DND-41 (cell line): ENCODE data around the gene PES1.
"Not testable (repeated sequence)": the region's sequence is repeated elsewhere in the genome, so short reads cannot be mapped to it uniquely, and the experiment has no call there.

Experiments used
- ATAC-seq: fragments of 200-7000 bp; cut with Tn5 transposase; 3 replicates; pipeline ENCODE4 v1.9.1; 2021; ENCODE audit warnings: low read depth; ENCODE audit not compliant: insufficient read depth
- DNase-seq: peaks from one replicate; pipeline ENCODE4 v3.0.0-alpha.2; 2020
- H2AFZ ChIP-seq: 2 replicates; pipeline ENCODE4 v1.6.0; 2012; ENCODE audit warnings: low read depth, low read length
- H3K27ac ChIP-seq: 2 replicates; pipeline ENCODE4 v1.5.1; 2012; ENCODE audit warnings: low read length, inconsistent platforms
- H3K27me3 ChIP-seq: fragments of 200-600 bp; sonication (generic); 2 replicates; pipeline ENCODE4 v1.6.0; 2012; ENCODE audit warnings: low read length, mild to moderate bottlenecking, inconsistent platforms; ENCODE audit not compliant: insufficient read depth, poor library complexity
- H3K36me3 ChIP-seq: 2 replicates; pipeline ENCODE4 v1.5.1; 2012; ENCODE audit warnings: low read length, inconsistent platforms; ENCODE audit not compliant: insufficient read depth
- H3K4me1 ChIP-seq: 2 replicates; pipeline ENCODE4 v1.5.1; 2012; ENCODE audit warnings: mild to moderate bottlenecking, low read length; ENCODE audit not compliant: insufficient read depth
- H3K4me2 ChIP-seq: 2 replicates; pipeline ENCODE4 v1.6.0; 2012; ENCODE audit warnings: mild to moderate bottlenecking, moderate library complexity, low read length, inconsistent platforms; ENCODE audit not compliant: insufficient read depth
- H3K4me3 ChIP-seq, 2 experiments: fragments of 200-600 bp in 1 of 2; shearing (Covaris generic) in 1 of 2; 2 replicates each; pipeline ENCODE4 v1.5.1; 2012 to 2016; ENCODE audit warnings: inconsistent platforms in 2 of 2, low read length in 2 of 2, mild to moderate bottlenecking in 2 of 2, low read depth in 1 of 2, moderate library complexity in 1 of 2
- H3K79me2 ChIP-seq: 2 replicates; pipeline ENCODE4 v1.6.0; 2012; ENCODE audit warnings: low read length, inconsistent platforms; ENCODE audit not compliant: insufficient read depth
- H3K9ac ChIP-seq: 2 replicates; pipeline ENCODE4 v1.6.0; 2012; ENCODE audit warnings: low read depth, mild to moderate bottlenecking, inconsistent platforms, low read length, moderate library complexity
- H3K9me3 ChIP-seq: 2 replicates; pipeline ENCODE4 v1.5.1; 2012; ENCODE audit warnings: low read length, moderate library complexity, mild to moderate bottlenecking, inconsistent platforms; ENCODE audit not compliant: insufficient read depth, severe bottlenecking
- H4K20me1 ChIP-seq: 2 replicates; pipeline ENCODE4 v1.6.0; 2012; ENCODE audit warnings: low read length; ENCODE audit not compliant: insufficient read depth
- CTCF ChIP-seq: IDR thresholded peaks from 2 replicates; pipeline ENCODE4 v1.5.1; 2012; ENCODE audit warnings: borderline replicate concordance, low read length, moderate library complexity, mild to moderate bottlenecking; ENCODE audit not compliant: poor library complexity, severe bottlenecking; ENCODE audit errors: extremely low read depth
- EZH2 ChIP-seq: IDR thresholded peaks from 3 replicates; pipeline ENCODE4 v1.6.1; 2012; ENCODE audit warnings: borderline replicate concordance, low read depth, mild to moderate bottlenecking, moderate library complexity, low read length, inconsistent platforms; ENCODE audit not compliant: severe bottlenecking

The PES1 gene

GRCh38 chr22:30568137-30568805 lies 23.4 kb downstream of the PES1 start:
- Histone ChIP-seq H3K9me3 (no peaks in the 10 kb centered on the region), H3K27me3 (no peaks in the 10 kb centered on the region), H3K27ac (no peak overlapping the region), H3K4me2 (no peak overlapping the region), H3K36me3 (no peaks in the 10 kb centered on the region), H3K79me2 (no peaks in the 10 kb centered on the region), H4K20me1 (0 out of 2 replicates have a peak, but pooled peaks cover 1% of the 10 kb centered on the region), H3K4me1 (no peaks in the 10 kb centered on the region), H3K9ac (no peak overlapping the region), H3K4me3 (no peak overlapping the region), H2AFZ (no peak overlapping the region)
- TF ChIP-seq EZH2 (no peak), CTCF (no peak)
- DNase-seq (no peak), ATAC-seq (no peak)

- not testable (repeated sequence) for H3K36me3 ChIP-seq, H3K79me2 ChIP-seq, DNase-seq, H3K4me3 ChIP-seq, H2AFZ ChIP-seq, H3K27ac ChIP-seq, H3K4me2 ChIP-seq, H3K27me3 ChIP-seq, ATAC-seq, H4K20me1 ChIP-seq, H3K9me3 ChIP-seq, H3K4me1 ChIP-seq, H3K9ac ChIP-seq
Observed at GRCh38 chr22:30567277-30567676, 24.4 kb downstream of the PES1 start.

DNA sequence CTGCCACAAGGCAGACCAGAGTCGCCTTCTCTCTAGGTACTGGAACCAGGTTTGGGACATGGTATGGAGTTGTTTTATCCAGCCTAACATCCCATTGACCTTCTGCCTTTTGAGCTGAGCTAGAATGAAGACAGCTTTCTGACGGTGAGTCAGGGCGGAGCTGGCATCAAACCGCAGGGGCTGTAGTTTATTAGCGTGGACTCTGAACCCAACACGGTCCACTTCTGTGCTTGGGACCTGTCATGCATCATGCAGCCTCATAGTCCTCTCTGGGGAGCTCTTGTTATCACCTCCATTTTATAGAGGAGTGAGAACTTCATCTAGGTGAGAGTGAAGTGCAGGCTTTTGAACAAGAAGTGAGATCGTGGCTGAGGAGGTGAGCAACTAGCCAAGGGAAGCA lies 25.6 kb downstream of the PES1 start:
- peaks cover 4% of the 10 kb centered on the region for H3K27me3 ChIP-seq
- H3K36me3 ChIP-seq = no peaks in the 10 kb centered on the region
- H4K20me1 ChIP-seq = no peaks in the 10 kb centered on the region
- no peak overlapping the region for H3K4me3 ChIP-seq
- DNase-seq = no peak
- H3K9ac ChIP-seq = no peak overlapping the region
- no peaks in the 10 kb centered on the region for H3K9me3 ChIP-seq
- no peak for ATAC-seq
- no peaks in the 10 kb centered on the region for H3K4me1 ChIP-seq
- no peak overlapping the region for H3K27ac ChIP-seq
- no peak for TF ChIP-seq CTCF
- TF ChIP-seq EZH2 = no peak
- H3K79me2 ChIP-seq = no peaks in the 10 kb centered on the region
- H3K4me2 ChIP-seq = no peak overlapping the region
- no peak overlapping the region for H2AFZ ChIP-seq

GRCh38 chr22:30565341-30565740 lies 26.4 kb downstream of the PES1 start:
- H3K4me2 ChIP-seq = no peak overlapping the region
- no peak for DNase-seq
- H4K20me1 ChIP-seq = no peaks in the 10 kb centered on the region
- no peak overlapping the region for H3K27ac ChIP-seq
- H3K9me3 ChIP-seq = no peaks in the 10 kb centered on the region
- H3K4me3 ChIP-seq = no peak overlapping the region
- peaks cover 4% of the 10 kb centered on the region for H3K27me3 ChIP-seq
- no peaks in the 10 kb centered on the region for H3K4me1 ChIP-seq
- no peaks in the 10 kb centered on the region for H3K36me3 ChIP-seq
- no peak overlapping the region for H2AFZ ChIP-seq
- H3K9ac ChIP-seq = no peak overlapping the region
- TF ChIP-seq CTCF (no peak), EZH2 (no peak)
- no peak for ATAC-seq
- H3K79me2 ChIP-seq = no peaks in the 10 kb centered on the region
